Measurements from ENCODE around the gene WDR4.
"Not testable (repeated sequence)": the region's sequence is repeated elsewhere in the genome, so short reads cannot be mapped to it uniquely, and the experiment has no call there.

WDR4 gene, protein sequence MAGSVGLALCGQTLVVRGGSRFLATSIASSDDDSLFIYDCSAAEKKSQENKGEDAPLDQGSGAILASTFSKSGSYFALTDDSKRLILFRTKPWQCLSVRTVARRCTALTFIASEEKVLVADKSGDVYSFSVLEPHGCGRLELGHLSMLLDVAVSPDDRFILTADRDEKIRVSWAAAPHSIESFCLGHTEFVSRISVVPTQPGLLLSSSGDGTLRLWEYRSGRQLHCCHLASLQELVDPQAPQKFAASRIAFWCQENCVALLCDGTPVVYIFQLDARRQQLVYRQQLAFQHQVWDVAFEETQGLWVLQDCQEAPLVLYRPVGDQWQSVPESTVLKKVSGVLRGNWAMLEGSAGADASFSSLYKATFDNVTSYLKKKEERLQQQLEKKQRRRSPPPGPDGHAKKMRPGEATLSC

DNA sequence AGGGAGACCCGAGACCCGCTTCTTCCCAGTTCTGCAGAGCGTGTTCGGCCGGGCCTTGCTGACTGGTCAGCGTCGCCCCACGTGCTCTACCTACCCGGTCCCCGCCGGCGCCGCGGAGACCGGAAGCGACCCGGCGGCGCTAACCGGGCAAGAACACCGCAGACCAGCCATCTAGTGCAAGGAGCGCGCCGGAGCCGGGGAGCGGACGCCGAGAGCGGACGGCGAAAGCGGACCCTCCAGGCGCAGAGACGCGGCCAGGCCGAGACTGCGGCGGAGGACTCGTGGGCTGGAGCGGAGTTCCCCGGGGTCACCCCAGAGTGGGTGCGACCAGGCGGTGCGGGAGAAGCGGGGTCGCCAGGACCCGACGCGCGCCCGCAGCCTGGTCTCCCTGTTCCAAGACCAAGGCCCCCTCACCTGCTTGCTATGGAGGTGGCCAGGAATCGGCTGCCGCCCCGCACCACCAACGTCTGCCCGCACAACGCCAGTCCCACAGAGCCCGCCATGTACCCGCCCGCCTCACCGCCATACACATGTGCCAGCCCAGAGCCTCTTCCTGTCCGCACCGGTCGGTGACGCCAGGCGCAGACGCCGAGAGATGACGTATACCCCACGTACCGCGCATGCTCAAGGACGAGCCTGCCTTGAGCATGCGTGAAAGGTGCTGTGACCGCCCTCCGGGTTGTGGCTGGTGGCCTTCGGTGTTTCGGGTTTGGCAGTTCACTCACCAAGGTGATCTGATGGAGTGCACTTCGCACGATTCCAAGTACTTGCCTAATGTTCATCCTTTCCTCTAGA, at the start of gene WDR4:
Gene WDR4, minus strand, starts transcription at position 547 of the 795 bp plus-strand sequence. Its CDS starts 44 bp downstream, at position 503.
- peak; percentile 99 for DNase-seq

DNA sequence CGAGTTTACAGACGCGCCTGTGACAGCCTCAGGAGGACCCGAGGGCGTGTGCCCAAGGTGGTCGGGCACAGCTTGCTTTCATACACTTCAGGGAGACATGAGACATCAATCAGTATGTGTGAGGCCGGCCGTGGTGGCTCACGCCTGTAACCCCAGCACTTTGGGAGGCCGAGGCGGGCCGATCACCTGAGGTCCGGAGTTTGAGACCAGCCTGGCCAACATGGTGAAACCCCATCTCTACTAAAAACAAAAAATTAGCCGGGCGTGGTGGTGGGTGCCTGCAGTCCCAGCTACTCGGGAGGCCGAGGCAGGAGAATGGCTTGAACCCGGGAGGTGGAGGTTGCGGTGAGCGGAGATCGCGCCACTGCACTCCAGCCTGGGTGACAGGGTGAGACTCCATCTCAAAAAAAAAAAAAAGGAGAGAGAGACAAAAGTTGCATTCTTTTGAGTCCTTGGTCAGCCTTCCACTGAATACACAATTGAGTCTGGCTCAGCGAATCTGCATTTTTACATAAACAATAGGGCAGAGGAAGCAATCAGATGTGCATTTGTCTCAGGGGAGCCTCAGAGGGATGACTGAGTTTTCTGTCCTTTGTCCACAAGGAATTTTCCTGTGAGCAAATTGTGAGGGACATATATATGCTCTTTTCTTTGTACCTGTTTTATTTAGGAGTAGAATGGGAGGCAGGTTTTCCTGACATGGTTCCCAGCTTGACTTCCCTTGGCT, 48.3 kb upstream of the WDR4 start:
- not testable (repeated sequence) for DNase-seq

DNA sequence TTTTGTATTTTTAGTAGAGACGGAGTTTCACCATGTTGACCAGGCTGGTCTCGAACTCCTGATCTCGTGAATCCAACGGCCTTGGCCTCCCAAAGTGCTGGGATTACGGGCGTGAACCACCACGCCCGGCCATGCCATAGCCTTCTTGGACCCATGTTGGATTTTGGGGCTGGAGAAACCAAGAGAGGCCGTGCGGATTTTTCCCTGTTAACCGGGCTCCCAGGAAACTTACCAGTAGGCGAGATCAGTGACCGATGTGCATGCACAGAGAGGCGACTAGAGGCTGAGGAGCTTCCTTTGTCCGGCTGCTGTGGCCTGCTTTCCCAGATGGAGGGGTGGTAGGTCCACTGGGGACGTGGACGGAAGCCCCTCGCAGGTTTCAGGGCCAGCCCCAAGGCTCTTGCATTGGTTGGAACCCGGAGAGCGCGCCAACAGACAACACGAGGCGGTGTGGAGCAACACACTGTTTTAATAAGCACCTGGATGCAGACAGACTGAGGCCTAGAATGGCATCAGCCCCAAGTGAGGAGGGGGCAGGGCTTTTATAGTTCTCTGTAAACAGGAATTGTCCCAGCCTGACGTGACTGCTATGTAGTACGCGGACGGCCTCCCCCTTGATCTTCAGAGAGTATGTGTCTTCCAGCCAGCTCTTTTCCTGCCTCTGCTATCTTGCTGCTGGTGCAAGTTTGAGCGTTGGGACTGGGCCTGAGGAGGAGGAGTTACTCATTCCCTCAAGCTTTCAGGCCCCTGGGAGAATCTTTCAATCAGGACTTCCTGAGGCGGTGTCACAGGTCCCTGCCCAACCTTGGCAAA, 46.0 kb upstream of the WDR4 start, which contains the start of gene ERVH48-1:
Gene ERVH48-1, minus strand, starts transcription at position 517 of the 813 bp plus-strand sequence. CDS start 6,624 bp downstream, outside the sequence.
- DNase-seq: no peak

DNA sequence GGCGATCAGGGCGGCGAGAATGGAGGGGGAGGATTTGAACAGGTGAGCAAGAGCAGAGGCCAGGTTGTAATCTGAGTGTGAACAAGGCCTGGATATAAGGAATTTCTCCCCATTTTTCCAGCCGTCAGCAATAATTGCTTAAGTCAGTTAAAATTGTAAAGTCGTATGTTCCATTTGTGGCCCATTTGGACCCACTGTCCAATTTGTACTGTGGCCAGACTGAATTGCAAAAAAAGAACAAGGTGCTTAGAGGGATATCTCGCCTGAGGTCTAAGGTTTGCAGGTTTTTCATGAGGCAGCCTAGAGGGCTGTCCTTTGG, 45.1 kb upstream of the WDR4 start:
- DNase-seq: no peak

DNA sequence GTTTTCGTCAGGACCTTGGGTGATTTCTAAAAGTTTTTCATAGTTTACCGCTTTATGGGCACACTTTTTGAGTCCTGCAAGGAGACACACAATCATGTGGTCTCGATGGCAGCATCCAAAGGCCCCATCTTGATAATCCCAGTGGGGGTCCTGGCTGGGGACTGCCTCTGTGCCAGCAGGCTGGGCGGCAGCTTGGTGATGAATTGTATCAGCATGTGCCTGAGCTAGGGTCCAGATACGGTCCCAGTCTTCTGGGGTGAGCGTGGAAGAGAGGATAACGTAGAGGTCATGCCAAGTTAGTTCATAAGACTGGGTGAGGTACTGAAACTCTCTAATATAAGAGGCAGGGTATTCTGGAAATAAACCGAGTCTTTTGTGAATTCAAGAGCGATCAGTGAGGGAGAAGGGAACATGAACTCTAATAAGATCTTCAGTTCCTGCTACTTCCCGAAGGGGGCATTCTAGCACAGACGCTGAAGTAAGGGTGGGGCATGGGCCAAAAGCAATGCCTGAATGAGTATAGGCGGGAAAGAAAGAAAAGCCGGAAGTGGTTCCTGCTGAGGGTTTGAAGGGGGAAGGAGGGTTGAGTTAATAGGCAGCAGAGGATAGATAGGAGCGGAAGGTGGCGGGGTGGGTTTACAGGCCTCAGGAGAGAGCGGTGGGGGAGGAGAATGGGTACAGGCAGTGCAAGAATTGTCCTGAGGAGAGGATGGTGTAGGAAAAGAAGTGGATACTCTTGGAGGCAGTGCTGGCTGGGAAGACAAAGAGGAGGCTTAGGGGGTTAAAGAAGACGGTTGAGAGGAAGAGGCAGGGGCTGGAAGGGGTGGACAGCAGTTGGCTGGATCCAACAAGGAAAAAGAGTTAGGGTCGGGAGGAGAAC, 44.5 kb upstream of the WDR4 start:
- DNase-seq: peak; percentile 81

DNA sequence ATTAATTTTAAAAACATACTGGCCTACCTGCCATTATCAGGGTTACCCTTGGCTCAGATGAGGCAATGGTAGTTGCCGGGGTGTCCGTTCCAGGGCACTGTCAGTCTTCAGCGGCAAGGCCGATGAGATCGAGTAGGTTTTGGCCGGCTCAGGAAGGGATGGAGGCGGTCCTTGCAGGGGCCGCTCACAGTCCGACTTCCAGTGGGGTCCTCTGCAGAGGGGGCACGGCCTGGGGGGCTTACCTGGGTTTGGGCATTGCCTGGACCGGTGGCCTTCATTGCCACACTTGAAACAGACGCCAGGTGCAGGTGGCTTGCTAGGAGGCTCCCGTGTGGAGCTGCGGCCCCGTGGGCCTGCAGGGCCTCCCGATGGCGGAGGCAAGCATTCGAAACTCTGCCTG, 43.6 kb upstream of the WDR4 start:
- no peak for DNase-seq

DNA sequence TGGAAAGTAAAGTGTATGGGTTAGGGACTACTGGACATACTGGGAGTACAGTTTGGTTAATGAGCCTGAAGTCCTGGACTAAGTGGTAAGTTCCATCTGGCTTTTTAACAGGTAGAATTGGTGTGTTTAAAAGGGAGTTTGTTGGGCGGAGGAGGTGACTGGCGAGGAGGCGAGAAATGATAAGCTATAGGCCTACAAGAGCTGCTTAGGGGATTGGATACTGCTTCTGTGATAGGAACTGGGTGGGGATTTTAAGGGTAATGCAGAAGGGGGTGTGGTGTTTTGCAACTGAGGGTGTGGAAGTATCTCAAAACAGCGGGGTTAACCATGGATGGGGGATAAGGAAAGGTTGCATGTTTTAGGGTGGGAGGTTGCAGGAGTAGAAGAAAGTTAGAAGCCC, 42.6 kb upstream of the WDR4 start:
- no peak for DNase-seq

DNA sequence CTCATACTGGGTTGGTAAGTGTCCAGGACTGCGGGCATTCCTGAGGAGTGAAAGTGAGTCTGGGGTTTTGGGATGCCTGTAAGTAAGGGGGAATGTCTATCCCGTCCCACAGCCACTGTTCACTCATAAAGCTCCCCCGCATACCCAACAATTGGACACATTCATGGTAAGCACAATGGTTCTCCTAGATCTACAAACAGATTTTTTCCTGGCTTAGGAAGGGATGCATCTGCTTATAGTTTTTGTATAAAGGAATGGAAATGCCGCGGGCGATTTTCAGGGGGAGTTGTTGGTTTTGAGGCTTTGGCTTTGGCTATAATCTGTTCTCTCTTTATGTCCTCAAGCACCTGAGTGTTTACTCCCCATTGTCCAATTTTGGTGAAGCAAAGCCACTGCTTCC, 39.0 kb upstream of the WDR4 start:
- no peak for DNase-seq

DNA sequence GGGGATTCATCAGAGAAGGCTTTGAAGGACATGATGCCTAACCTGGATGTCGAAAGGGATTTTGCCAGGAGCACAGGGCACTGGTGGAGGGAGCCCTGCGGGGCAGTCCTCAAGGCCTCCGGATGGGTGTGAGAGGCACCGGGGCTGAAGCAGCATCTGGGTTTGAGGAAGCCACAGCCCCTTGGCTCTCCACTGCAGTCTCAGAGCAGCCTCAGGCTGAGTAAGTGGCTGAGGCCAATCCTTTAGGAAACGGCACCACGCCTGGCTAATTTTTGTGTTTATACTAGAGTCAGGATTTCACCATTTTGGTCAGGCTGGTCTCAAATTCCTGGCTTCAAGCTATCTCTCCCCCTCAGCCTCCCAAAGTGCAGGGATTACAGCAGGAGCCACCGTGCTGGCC, 34.1 kb upstream of the WDR4 start:
- DNase-seq: no peak

DNA sequence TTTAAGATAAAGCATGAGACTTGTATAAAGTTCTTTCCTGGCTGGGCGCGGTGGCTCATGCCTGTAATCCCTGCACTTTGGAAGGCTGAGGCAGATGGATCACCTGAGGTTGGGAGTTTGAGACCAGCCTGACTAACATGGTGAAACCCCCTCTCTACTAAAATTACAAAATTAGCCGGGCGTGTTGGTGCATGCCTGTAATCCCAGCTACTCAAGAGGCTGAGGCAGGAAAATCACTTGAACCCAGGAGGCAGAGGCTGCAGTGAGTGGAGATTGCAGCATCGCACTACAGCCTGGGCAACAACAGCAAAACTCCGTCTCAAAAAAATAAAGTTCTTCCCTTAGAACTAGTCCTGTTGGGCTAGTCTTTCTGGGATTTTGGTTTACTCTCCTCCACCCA, 32.6 kb upstream of the WDR4 start:
- DNase-seq: not testable (repeated sequence)

DNA sequence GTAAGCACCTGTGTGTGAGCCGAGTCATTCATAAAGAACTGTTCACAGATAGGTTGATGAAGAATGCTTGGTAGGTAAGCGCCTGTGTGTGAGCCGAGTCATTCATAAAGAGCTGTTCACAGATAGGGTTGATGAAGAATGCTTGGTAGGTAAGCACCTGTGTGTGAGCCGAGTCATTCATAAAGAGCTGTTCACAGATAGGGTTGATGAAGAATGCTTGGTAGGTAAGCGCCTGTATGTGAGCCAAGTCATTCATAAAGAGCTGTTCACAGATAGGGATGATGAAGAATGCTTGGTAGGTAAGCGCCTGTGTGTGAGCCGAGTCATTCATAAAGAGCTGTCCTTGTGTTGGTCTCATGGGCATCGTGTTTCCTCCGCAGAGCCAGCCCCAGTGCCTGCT, 29.1 kb upstream of the WDR4 start:
- not testable (repeated sequence) for DNase-seq

DNA sequence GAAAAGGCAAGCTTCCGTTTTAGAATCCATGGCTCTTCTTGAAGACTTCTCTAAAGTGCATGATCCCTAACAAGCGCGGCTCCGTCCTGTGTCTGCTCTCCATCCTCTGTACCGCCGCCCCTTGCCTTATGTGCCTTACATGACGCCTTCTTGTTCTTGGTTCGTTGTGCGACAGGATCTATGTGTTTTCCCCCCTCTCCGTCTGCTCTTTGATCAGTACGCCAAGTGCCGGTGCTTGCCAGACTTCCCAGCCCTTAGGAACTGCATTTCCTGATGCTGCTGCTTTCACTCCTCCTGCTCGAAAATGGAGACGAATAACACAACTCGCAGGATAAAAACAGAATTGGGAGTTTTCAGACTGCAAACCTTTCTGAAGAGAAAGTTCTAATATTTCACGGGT, 26.9 kb upstream of the WDR4 start:
- DNase-seq: no peak

DNA sequence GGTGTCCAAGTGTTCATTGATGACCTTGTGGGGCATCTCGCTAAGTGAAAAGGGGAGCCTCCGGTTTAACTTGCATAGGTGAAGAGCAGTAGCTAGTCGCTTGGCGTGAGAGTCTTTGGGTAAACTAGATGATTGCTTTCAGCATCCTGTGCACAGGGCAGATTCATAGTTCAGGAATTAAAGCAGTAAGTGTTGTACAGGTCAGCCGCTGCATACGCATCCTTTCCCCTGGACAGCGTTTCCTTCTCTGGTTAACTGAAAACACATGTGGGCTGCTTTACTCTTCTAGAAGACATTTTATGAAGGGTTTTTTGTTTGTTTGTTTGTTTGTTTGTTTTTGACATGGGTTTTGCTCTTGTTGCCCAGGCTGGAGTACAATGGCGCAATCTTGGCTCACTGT, 25.9 kb upstream of the WDR4 start:
- no peak for DNase-seq

DNA sequence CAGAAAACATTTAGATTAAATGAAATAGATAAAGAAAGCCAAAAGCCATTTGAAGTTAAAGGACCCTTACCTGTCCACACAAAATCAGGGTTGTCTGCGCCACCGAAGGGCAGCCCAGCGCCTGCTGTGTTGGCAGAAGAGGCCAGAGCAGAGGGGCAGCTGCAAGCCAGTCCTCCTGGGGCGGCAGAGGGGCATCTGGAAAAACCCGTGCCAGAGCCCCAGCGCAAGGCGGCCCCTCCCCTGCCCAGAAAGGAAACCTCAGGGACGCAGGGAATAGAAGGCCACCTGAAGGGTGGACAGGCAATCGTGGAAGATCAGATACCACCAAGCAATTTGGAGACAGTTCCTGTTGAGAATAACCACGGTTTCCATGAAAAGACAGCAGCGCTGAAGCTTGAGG, 24.5 kb upstream of the WDR4 start:
- DNase-seq: no peak

DNA sequence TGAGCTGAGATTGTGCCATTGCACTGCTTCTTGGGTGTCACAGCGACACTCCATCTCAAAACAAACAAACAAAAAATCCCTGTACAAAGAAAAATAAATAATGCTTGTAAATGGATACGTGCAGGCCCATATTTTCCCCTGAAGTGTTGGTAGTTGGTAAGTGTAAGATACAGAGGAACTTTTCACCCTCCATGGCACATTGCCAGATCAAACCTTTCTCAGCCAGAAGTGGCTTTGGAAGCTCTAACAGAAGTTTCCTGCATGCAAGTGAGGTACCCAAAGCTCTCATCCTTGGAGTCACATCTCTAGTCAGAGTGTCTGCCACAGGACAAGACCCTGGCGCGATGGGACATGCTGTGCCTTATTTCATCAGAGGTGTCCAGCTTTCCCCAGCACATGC, 21.1 kb upstream of the WDR4 start:
- DNase-seq: no peak

DNA sequence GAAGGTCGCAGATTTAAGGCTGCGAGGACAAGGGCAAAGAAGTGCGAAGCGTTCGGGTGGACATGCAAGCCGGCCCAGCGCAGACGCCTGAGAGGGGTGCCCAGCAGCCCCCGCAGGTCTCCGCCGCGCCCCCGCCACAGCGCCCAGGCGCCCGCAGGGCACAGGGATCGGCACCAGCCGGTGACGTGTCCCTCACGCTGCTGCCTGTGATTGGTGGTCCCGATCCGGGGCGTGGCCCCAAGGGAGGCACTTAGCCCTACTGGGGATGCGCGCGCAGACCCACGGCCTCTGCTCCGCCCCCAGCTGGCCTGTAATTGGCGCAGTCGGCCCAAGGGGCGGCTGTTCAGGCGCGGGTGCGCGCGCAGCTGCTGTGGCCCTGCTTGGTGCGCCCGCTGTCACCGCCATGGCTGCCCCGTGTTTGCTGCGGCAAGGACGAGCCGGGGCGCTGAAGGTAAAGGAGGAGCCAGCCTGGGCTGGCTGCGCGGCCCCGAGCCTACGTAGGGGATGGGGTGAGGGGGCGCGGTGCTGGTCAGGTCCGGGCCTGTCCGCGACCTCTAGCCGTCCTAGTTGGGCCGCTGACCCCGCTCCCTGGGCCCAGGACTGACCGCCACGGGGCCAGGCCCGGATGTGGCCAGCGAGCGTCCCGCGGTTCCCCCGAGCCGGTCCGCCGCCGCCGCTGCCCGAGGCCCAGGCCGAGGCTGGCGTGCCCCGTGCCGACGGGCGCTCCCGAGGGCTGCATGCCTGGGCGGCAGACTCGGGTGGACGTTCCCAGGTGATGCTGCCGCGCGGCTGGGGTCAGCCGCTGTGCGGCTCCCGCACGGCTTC, 13.8 kb upstream of the WDR4 start, which contains the start of gene NDUFV3:
Gene NDUFV3, plus strand, starts transcription at position 379 of the 825 bp plus-strand sequence. Its CDS starts 25 bp downstream, at position 404.
- peak; percentile 100 for DNase-seq

DNA sequence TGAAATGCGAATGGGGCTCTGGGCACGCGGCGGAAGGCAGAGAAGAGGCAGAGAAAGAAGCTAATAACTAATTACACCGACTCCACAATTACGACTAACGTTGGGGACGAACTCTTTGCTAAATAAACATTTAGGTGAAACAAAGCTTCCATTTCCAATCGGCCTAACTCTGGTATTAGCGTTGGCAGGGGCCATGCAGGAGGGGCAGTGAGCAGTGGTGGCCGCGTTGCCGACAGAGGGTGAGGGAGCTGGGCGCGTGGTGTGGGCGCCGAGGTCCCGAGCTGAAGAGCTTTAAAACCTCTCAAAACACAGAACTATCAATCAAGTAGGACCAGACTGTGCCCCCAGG, 13.2 kb upstream of the WDR4 start:
- DNase-seq: no peak

DNA sequence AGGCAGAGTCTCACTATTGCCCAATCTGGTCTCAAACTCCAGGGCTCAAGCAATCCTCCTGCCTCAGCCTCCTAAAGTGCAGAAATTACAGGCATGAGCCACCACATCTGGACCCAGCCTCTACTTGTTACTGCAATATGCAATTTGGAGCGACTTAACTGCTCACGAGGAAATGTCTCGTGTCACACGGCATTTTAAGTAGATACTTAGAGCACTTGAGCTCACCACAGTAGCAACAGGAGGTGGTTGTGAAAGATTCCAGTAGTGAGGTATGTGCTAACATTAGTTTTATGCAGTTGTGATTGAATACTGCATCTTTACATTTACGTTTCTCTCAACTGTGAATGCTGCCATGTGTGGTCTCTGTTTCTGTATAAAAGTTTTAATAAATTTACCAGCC, 8.0 kb upstream of the WDR4 start:
- no peak for DNase-seq

DNA sequence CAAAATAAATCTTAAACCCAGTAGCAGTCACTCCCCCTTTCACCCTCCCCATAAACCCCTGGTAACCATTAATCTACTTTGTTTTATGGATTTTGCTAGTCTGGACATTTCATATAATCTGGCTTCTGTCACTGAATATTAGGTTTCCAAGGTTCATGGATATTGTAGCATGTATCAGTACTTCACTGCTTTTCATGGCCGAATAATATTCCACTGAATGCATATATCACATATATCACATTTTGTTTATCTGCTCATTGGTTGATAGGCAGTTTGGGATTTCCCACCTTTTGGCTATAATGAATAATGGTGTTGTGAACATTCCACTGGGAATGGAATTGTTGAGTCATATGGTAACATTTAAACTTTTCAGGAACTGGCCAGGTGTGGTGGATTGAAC, 4.6 kb upstream of the WDR4 start:
- no peak for DNase-seq

DNA sequence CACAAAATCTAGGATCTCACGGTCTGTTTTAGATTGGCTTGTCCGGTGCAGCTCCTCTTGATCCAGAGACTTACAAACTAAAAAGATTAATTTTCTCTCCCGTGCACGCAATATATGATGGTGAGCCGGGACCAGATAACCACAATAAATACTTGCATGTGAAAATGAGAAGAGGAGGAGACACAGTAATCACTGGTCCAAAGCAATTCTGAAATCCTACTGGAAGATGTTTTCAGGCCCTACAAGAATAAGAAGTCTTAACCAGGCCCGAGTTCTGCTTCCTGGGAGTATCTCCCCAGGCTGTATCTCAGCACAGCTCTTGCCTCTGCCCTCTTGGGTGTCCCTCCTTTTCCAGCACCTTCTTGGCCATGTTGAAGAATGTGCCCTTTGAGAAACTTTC, 1.0 kb upstream of the WDR4 start:
- DNase-seq: no peak

DNA sequence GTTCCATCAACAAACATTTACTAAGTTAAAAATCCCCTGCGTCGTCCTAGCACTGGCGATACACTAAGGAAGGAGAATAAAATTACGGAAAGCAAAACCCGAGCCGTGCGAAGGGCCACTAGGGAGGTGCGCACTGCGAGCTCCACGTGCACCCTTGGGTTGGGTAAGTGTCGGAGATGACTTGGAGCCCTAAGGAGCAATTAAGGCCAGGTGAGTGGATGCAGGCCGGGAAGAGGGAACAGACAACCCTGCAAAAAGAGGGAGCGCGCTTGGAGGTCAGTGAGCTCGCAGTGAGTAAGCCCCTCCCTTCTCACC, 704 bp downstream of the WDR4 start:
- peak; percentile 1 for DNase-seq
